ENCODE results near the gene CTSA. TPM values are rescaled to one million over a fixed set of nuclear protein-coding genes. Genes with fewer than 3 reads are reported as not detected.

The CTSA gene
- total RNA-seq, 1 donor from 2014 or later, result 69.0 TPM

- Histone ChIP-seq H3K79me2 (ENCODE audit: insufficient read depth, low read length) (peaks cover 16% of the 10 kb centered on the region), H3K9me3 (ENCODE audit: insufficient read depth, low read depth, low read length) (no peaks in the 10 kb centered on the region), H3K4me2 (ENCODE audit: low read length) (peak overlapping the region; percentile 99), H2AFZ (ENCODE audit: low read depth, low read length) (peak overlapping the region; percentile 94), H3K27me3 (ENCODE audit: insufficient read depth, low read length) (no peaks in the 10 kb centered on the region), H3K36me3 (ENCODE audit: insufficient read depth, low read length) (peaks cover 2% of the 10 kb centered on the region), H4K20me1 (ENCODE audit: insufficient read depth, low read length) (peaks cover 28% of the 10 kb centered on the region), H3K4me3 (ENCODE audit: insufficient read depth, low read depth, low read length) (peak overlapping the region; percentile 77), H3K9ac (ENCODE audit: low read length) (peak overlapping the region; percentile 88), H3K4me1 (ENCODE audit: insufficient read depth, low read length) (peaks cover 30% of the 10 kb centered on the region), H3K27ac (ENCODE audit: low read depth, low read length) (no peak overlapping the region)
- Mint-ChIP-seq H3K4me3 (ENCODE audit: unreplicated experiment) (peak overlapping the region; percentile 89), H3K36me3 (ENCODE audit: low read depth, unreplicated experiment) (peaks cover 19% of the 10 kb centered on the region), H3K27ac (ENCODE audit: unreplicated experiment) (peak overlapping the region; percentile 62), H3K4me1 (ENCODE audit: low read depth, unreplicated experiment) (peaks cover 9% of the 10 kb centered on the region), H3K27me3 (ENCODE audit: low read depth, unreplicated experiment) (no peaks in the 10 kb centered on the region), H3K9me3 (ENCODE audit: unreplicated experiment) (no peaks in the 10 kb centered on the region)
- no peak for TF ChIP-seq EZH2 (IDR thresholded peaks at IDR 0.05; ENCODE audit: insufficient read depth, low read length)
- TF ChIP-seq, protein P1, sequence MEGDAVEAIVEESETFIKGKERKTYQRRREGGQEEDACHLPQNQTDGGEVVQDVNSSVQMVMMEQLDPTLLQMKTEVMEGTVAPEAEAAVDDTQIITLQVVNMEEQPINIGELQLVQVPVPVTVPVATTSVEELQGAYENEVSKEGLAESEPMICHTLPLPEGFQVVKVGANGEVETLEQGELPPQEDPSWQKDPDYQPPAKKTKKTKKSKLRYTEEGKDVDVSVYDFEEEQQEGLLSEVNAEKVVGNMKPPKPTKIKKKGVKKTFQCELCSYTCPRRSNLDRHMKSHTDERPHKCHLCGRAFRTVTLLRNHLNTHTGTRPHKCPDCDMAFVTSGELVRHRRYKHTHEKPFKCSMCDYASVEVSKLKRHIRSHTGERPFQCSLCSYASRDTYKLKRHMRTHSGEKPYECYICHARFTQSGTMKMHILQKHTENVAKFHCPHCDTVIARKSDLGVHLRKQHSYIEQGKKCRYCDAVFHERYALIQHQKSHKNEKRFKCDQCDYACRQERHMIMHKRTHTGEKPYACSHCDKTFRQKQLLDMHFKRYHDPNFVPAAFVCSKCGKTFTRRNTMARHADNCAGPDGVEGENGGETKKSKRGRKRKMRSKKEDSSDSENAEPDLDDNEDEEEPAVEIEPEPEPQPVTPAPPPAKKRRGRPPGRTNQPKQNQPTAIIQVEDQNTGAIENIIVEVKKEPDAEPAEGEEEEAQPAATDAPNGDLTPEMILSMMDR (IDR thresholded peaks at IDR 0.05; ENCODE audit: insufficient read depth, low read depth, low read length), result peak; percentile 12
- no peak for FAIRE-seq
- no peak for DNase-seq (ENCODE audit: low read depth)
Observed at GRCh38 chr20:45892049-45892825, 1.1 kb downstream of the CTSA start.

DNA sequence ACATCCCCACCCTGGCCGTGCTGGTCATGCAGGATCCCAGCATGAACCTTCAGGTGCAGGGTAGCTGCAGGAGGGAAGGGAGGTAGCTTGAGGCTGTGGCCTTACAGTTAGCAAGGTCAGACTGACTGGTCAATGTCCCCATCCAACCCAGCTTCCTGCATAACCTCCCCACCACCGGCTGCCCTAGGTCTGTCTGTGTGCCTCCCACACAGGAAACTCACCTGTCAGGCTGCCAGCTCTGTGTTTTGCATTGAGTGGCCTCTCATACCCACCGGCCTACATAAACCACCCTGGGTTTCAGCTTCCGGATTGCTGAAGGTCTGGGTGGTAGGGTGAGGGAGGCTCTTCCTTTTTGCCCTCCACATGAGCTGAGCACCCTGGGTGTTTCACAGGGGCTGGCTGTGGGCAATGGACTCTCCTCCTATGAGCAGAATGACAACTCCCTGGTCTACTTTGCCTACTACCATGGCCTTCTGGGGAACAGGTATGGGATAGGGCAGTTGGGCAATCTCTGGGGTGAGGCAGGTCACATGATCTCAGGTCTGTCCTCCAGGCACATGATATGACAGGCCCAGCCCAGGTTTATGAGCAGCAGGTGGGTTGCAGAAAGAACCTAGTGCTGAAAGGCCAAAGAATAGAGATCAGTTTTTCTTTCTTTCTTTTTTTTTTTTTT, 1.8 kb downstream of the CTSA start:
- peak overlapping the region; percentile 89 for H3K4me3 Mint-ChIP-seq (ENCODE audit: unreplicated experiment)
- H3K79me2 ChIP-seq (ENCODE audit: insufficient read depth, low read length), result peaks cover 16% of the 10 kb centered on the region
- no peaks in the 10 kb centered on the region for H3K27me3 ChIP-seq (ENCODE audit: insufficient read depth, low read length)
- H3K36me3 ChIP-seq (ENCODE audit: insufficient read depth, low read length), result peaks cover 8% of the 10 kb centered on the region
- H3K27ac ChIP-seq (ENCODE audit: low read depth, low read length), result no peak overlapping the region
- TF ChIP-seq, protein P1 (IDR thresholded peaks at IDR 0.05; ENCODE audit: insufficient read depth, low read depth, low read length), result no peak
- TF ChIP-seq EZH2 (IDR thresholded peaks at IDR 0.05; ENCODE audit: insufficient read depth, low read length), result no peak
- no peaks in the 10 kb centered on the region for H3K9me3 ChIP-seq (ENCODE audit: insufficient read depth, low read depth, low read length)
- H3K4me1 Mint-ChIP-seq (ENCODE audit: low read depth, unreplicated experiment), result peaks cover 9% of the 10 kb centered on the region
- H3K27me3 Mint-ChIP-seq (ENCODE audit: low read depth, unreplicated experiment), result no peaks in the 10 kb centered on the region
- no peaks in the 10 kb centered on the region for H3K9me3 Mint-ChIP-seq (ENCODE audit: unreplicated experiment)
- peaks cover 24% of the 10 kb centered on the region for H4K20me1 ChIP-seq (ENCODE audit: insufficient read depth, low read length)
- no peak for DNase-seq (ENCODE audit: low read depth)
- no peak for FAIRE-seq
- no peak overlapping the region for H3K4me2 ChIP-seq (ENCODE audit: low read length)
- no peak overlapping the region for H2AFZ ChIP-seq (ENCODE audit: low read depth, low read length)
- H3K27ac Mint-ChIP-seq (ENCODE audit: unreplicated experiment), result no peak overlapping the region
- no peak overlapping the region for H3K9ac ChIP-seq (ENCODE audit: low read length)
- peaks cover 30% of the 10 kb centered on the region for H3K4me1 ChIP-seq (ENCODE audit: insufficient read depth, low read length)
- peaks cover 20% of the 10 kb centered on the region for H3K36me3 Mint-ChIP-seq (ENCODE audit: low read depth, unreplicated experiment)
- H3K4me3 ChIP-seq (ENCODE audit: insufficient read depth, low read depth, low read length), result no peak overlapping the region

All from astrocyte (in vitro differentiated cells and primary cell).